ENCODE measurements around the gene RPH3AL.
"Not testable (repeated sequence)": the region's sequence is repeated elsewhere in the genome, so short reads cannot be mapped to it uniquely, and the experiment has no call there.

RPH3AL gene

DNA sequence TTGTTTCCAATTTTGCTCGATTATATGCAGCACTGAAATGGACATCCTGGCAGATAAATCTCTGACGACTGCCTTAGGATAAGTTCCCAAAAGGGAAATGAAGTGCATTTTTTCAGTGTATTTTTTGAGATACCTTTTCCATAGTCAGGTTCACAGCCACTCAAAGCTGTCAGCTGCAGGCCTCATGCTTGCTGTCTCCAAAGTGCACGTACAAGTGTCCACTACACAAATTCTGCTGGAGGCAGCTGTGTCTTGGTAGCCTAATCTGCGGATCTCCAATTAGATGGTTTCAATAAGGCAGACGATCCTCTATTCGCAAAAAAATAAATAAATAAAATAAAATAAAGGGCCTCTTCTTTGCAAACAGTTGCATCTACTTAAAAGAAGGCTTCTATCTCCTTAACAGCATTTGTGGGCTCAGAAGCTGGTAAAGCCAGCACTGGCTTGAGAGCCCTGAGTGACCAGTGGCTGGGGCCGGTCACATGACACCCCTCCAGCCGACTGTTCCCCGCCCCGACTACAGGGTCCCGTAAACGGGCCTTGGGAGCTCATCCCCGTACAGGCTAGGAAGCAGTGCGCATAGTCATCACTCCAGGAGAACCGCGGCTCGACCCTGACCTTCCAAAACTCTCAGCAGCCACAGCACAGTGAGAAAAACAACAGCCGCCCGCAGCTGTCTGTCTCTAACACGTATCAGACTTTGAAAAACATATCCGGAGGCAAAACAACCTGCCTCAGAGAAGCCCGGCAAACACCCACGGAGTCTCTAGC lies 18.8 kb downstream of the RPH3AL start:
- DNase-seq: no peak

- DNase-seq: no peak
Observed at GRCh38 chr17:332558-333322, 19.9 kb downstream of the RPH3AL start.

- DNase-seq: no peak
Observed at GRCh38 chr17:332023-332422, 20.6 kb downstream of the RPH3AL start.

DNA sequence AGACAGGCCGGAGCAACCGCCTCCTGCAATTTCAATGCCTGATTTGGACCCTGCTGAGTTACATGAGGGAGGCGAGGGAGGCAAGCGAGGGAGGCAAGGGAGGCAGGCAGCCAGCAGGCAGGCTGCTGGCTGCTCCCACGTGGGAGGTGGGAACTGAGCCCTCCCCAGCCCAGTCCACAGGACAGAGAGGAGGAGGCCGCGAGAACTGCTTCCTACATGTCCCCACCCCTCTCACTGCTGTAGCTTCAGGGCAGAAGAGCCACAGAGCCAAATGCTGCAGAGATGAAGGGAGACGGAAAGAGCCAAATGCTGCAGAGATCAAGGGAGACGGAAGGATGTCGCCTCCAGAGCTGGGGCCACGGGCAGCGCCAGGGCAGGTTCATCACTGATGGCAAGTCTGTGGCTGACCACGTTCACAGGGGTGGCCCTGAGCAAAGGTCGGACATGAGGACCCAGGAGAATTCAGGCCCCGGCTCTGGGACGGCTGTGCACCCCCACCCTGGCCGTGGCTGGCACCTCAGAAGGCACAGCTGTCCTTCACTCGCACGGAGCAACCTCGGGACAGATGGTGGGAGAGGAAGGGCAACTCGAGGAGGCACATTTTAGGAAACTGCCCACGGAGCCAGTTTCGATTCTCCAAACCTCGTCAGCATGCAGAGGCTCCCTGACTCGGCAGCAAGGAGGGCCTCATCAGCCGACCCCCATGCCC lies 21.5 kb downstream of the RPH3AL start:
- no peak for DNase-seq

DNA sequence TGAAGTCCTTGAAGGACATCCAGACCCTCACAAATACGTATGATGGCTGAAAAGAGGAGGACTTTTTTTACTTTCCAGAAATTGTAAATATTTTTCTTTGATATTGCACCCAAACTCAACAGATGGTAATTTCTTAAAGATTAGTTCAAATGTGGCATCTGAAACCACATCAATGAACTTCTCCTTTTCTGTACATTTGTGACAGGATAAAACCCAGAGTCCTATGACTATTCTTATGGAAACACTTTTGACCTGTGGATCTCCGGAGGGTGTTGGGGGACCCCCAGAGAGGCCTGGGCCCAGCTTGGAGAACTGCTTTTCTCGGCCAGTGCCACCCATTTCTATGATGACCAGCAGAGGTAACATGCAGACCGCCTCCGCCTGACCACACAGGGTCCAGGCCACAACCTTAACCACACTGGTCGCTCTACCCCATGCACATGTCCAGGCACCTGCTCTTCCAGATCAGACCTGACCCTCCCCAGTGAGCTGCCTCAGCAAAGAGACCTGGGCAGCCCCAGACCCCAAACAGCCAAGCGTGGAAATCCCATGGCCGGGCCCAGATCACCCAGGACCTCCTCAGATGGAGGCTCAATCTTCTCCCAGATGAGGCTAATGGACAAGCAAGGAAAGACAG lies 22.7 kb downstream of the RPH3AL start:
- no peak for DNase-seq

DNA sequence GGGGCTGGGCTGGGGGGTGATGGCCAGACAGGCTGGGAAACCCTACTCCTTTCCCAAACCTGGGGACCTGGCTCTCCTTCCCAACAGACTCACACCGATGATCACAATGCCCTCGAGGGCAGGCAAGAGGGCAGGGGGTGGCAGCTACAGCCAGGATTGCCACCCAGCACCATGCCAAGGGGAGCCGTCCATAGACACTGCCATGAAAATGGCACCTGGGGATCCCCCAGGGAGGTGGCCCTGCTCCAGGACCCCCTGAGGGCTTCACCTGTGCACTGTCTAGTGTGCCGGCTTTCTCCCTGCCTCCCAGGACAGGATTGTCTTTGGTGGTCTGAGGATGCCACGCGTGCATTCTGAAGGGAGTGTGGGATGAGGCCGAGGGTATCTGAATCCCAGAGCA lies 24.6 kb downstream of the RPH3AL start:
- no peak for DNase-seq

DNA sequence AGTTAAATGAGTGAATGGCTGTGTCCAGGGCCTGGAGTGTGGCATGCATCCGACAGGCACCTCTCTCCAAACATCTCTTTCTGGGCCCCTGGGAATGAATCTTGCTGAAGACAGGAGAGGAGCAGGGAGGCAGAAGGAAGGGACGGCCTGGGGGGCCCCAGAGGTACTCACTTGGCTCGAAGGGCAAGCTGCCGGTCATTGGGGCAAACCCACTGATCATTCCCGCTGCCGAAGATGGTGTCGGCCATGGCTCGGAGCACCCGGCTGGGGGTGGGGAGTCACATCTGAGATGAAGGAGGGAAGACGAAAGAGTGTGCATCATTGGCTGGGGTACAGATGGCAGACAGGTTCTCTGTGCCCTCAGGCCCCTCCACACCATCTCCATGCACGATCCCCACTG lies 25.3 kb downstream of the RPH3AL start:
- no peak for DNase-seq

DNA sequence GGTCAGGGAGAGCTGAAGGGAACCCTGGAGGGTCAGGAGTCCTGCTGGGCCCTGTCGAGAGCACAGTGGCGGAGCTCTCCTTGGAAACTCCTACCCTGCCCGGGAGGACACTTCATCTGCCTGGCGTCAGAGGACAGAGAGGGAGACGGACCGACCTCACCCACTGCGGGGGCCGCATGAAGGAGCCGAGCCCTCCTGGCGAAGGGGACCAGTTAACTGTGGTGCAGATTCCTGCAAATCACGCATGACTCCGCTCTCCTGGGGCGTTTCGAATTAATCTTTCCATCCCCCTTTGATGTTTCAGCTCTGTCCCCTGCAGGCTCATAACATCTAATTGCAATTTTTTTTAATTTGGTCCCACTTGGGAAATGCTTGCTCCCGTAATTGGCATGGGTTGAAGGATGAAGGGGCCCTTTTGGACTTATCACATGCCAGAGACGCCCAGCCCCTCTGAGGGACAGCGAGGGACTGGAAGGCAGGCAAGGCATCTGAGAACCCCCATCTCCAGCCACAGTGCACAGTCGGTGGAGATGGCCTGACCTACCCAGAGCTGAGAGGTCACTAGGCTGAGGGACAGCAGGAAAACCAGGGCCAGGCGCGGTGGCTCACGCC lies 26.5 kb downstream of the RPH3AL start:
- DNase-seq: no peak

GRCh38 chr17:325270-326009 lies 27.2 kb downstream of the RPH3AL start:
- DNase-seq: no peak

DNA sequence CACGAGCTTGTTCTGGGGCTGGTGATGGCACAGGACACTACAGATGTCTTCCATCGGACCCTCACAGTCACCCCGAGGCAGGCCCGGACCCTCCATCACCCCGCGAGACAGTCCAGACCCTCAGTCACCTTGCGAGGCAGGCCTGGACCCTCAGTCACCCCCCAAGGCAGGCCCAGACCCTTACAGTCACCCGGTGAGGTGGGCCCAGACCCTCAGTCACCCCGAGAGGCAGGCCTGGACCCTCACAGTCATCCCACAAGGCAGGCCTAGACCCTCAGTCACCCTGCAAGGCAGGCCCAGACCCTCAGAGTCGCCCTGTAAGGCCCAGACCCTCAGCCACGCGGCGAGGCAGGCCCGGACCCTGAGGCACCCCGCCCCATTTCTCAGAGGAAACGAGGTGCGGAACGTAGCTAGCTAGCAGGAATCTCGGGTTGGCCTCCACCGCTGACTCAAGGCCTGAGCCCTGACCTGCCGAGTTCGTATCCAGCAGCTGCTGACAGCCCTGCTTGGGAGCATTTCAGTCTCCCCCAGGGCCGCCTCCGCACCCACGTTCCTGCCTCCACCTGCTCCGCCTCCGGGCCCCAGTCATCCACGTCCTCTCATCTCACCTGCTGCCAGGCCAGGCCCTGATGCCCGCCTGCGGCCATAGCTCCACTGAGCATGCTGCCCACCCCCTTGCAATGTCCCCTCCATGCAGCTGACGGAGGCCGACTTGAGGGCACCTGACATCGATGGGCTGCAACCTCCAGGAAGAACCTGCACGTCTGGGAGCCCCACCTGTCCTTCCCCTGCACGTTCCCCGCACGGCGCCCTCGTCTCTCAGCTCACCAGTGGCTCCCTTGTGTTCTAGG lies 28.7 kb downstream of the RPH3AL start:
- DNase-seq: no peak

GRCh38 chr17:323181-323580 lies 29.4 kb downstream of the RPH3AL start:
- DNase-seq: no peak

DNA sequence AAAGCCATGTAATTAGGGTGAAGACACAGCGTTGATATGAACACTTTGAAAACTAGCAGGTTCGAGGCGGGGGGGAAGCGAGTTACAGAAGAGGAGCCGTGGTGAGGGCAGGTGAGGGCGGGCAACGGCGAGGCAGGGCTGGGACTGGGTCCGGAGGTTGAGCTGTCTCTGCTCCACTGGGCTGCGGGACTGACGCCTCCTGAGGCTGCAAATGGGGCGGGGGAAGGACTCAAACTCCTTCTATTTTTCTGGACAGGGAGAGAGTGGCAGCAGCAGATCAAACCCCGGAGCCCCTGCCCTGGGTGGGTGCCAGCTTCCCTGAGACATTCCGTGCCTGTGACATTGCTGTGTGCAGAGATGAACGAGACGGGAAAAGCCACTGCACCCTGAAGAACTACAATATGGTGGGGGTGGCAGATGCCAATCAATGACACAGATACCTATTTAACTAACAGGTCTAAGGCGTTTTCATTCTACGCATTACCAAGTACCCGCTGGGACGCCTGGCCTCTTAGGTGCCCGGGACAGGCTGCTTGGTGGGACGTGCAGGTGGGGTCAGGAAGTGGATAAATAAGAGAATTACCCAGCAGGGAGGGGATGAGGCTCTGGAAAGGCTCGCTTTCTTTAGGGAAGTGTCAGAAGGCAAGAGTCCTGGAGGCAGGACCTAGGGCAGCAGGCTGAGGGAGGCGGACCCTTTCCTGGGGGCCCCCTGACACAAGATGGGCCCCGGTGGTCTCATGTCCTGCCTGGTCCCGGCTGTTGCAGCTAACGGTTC lies 30.4 kb downstream of the RPH3AL start:
- no peak for DNase-seq

DNA sequence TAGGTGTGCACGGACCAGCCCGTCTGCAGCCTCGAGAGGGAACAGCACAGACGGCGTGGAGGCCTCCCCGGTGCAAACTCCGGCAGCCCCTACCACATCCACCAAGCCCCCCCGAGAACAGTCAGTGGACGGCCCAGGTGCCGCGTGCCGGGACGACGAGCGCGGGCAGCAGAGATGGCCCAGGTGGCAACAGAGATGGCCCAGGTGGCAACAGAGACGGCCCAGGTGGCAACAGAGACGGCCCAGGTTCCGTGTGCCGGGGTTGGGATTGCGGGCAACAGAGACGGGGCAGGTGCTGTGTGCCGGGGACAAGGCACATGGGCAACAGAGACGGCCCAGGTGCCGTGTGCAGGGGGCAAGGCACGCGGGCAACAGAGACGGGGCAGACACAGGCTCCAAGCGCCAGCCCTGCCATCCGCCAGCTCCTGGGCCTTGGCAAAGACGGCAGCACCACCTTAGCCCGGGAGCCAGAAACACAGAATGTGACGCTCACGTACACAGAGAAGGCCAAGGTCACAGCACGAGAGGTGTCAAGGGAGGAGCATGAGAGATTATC lies 31.1 kb downstream of the RPH3AL start:
- DNase-seq: no peak

- DNase-seq: no peak
Observed at GRCh38 chr17:320809-321385, 31.7 kb downstream of the RPH3AL start.

DNA sequence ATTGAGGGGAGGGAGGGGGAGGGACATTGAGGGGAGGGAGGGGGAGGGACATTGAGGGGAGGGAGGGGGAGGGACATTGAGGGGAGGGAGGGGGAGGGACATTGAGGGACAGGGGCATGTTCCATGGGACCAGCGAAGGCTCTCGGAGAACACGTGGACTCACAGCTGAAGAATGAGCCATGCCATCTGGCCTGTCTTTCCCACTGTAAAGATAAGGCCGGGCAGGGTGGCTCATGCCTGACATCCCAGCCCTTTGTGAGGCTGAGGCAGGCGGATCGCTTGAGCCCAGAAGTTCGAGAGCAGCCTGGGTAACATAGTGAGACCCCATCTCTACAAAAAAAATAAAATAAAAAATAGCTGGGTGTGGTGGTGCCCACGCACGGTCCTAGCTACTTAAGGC lies 32.5 kb downstream of the RPH3AL start:
- DNase-seq: no peak

DNA sequence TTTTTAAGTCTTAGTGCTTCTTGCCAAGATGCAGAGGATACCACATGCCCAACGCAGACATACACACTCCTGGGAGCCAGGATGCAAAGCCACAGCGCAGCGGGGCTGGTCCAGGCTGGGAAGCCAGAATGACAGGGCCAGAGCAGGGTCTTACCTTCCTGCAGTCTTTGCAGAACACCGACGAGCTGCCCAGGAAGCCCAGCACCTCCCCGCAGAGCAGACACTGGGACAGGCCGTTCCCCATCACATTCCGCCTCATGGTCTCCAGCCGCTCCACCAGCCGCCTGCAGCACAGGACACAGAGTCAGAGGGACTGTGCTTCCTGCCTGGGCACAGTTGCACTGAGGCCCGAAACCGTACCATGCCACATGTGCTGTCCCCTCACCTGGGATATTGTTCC lies 33.3 kb downstream of the RPH3AL start:
- no peak for DNase-seq

GRCh38 chr17:317070-317469 lies 35.5 kb downstream of the RPH3AL start:
- DNase-seq: not testable (repeated sequence)

GRCh38 chr17:315399-315798 lies 37.2 kb downstream of the RPH3AL start:
- not testable (repeated sequence) for DNase-seq

DNA sequence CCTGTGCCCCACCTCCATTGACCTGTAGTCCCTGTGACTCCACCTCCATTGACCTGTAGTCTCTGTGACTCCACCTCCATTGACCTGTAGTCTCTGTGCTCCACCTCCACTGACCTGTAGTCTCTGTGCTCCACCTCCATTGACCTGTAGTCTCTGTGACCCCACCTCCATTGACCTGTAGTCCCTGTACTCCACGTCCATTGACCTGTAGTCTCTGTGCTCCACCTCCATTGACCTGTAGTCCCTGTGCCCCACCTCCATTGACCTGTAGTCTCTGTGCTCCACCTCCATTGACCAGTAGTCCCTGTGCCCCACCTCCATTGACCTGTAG lies 38.0 kb downstream of the RPH3AL start:
- not testable (repeated sequence) for DNase-seq

Data from SIG-M5 (cell line).